H1 (cell line): ENCODE results near the gene RPRD2. TPM values are rescaled to one million over a fixed set of nuclear protein-coding genes. Genes with fewer than 3 reads are reported as not detected.

ENCODE experiments used
- CTCF ChIA-PET: fragments of 300-600 bp; sonication (Branson Sonifier 250); formaldehyde crosslinking; loops from one replicate; lab custom pipeline; 2021; ENCODE audit not compliant: partially characterized antibody; lab: Charles Lee
- POLR2A ChIA-PET: fragments of 300-600 bp; sonication (Branson Sonifier 250); formaldehyde crosslinking; loops from one replicate; lab custom pipeline; 2021; ENCODE audit warnings: inconsistent platforms; ENCODE audit not compliant: partially characterized antibody; lab: Charles Lee
- DNase-seq, 2 experiments: peaks; one replicate each; pipeline versions ENCODE4 v3.0.0 to v3.0.0-alpha.2; 2010 to 2022; ENCODE audit warnings: low spot score in 2 of 2, low read depth in 1 of 2, mixed read lengths in 1 of 2
- FAIRE-seq: peaks from 2 replicates; lab custom pipeline; 2011; peaks lifted over from hg19 to GRCh38; lab: Jason Lieb, UNC
- H2AFZ ChIP-seq: 2 replicates; pipeline ENCODE4 v1.8.1; 2012; ENCODE audit warnings: low read length, inconsistent platforms
- H2AK5ac ChIP-seq: 2 replicates; pipeline ENCODE4 v1.6.1; 2013; ENCODE audit warnings: low read depth, low read length
- H2BK120ac ChIP-seq: replicated peaks from 2 replicates; pipeline ENCODE3; 2013; ENCODE audit warnings: low read depth, low read length, inconsistent platforms
- H2BK12ac ChIP-seq: 2 replicates; pipeline ENCODE4 v1.6.1; 2013; ENCODE audit warnings: low read depth, low read length
- H2BK15ac ChIP-seq: 2 replicates; pipeline ENCODE4 v1.6.1; 2013; ENCODE audit warnings: low read length
- H2BK20ac ChIP-seq: 2 replicates; pipeline ENCODE4 v1.6.1; 2013; ENCODE audit warnings: low read length
- H2BK5ac ChIP-seq: 2 replicates; pipeline ENCODE4 v1.6.1; 2013; ENCODE audit warnings: low read depth, low read length
- H3K14ac ChIP-seq: 2 replicates; pipeline ENCODE4 v1.6.1; 2013; ENCODE audit warnings: inconsistent platforms; ENCODE audit not compliant: insufficient read length
- H3K18ac ChIP-seq: 2 replicates; pipeline ENCODE4 v1.6.1; 2013; ENCODE audit warnings: low read length; ENCODE audit errors: extremely low read depth
- H3K23ac ChIP-seq: 2 replicates; pipeline ENCODE4 v1.6.1; 2013; ENCODE audit warnings: inconsistent platforms; ENCODE audit not compliant: insufficient read length
- H3K23me2 ChIP-seq: 2 replicates; pipeline ENCODE4 v1.6.1; 2013; ENCODE audit warnings: low read depth, low read length
- H3K27ac ChIP-seq: 2 replicates; pipeline ENCODE4 v1.6.1; 2011; ENCODE audit warnings: low read depth, low read length, inconsistent platforms
- H3K27me3 ChIP-seq, 4 experiments: replicated peaks in 1 of 4; 1 replicate in 1 of 4; 2 replicates in 3 of 4; pipeline versions ENCODE4 v1.6.1 to v1.8.1; 2011 to 2013; ENCODE audit warnings: low read length in 3 of 4, mild to moderate bottlenecking in 3 of 4, inconsistent platforms in 2 of 4, mixed read lengths in 2 of 4, moderate library complexity in 1 of 4; ENCODE audit not compliant: control insufficient read depth in 3 of 4, insufficient read depth in 3 of 4; ENCODE audit errors: extremely low read depth in 1 of 4
- H3K36me3 ChIP-seq, 4 experiments: 2 replicates each; pipeline versions ENCODE4 v1.6.1 to v1.8.1; 2011 to 2013; ENCODE audit warnings: mild to moderate bottlenecking in 4 of 4, low read length in 3 of 4, moderate library complexity in 2 of 4, control low read depth in 1 of 4, inconsistent platforms in 1 of 4; ENCODE audit not compliant: insufficient read depth in 4 of 4, control insufficient read depth in 2 of 4
- H3K4ac ChIP-seq: replicated peaks from 2 replicates; pipeline ENCODE3; 2013; ENCODE audit warnings: low read length, low read depth, mixed read lengths, inconsistent platforms; ENCODE audit not compliant: insufficient read length
- H3K4me1 ChIP-seq, 4 experiments: replicated peaks in 1 of 4; 1 replicate in 1 of 4; 2 replicates in 3 of 4; pipeline versions ENCODE4 v1.6.1 to v1.8.1; 2011 to 2013; ENCODE audit warnings: low read length in 3 of 4, inconsistent platforms in 2 of 4, mixed read lengths in 1 of 4; ENCODE audit not compliant: insufficient read depth in 4 of 4, control insufficient read depth in 3 of 4
- H3K4me2 ChIP-seq, 2 experiments: 2 replicates each; pipeline versions ENCODE4 v1.6.1 to v1.8.1; 2011 to 2013; ENCODE audit warnings: low read depth in 2 of 2, low read length in 2 of 2, control low read depth in 1 of 2, inconsistent platforms in 1 of 2, mild to moderate bottlenecking in 1 of 2; ENCODE audit not compliant: insufficient read depth in 1 of 2
- H3K4me3 ChIP-seq, 4 experiments: fragments of 200-600, 300-600 bp in 1 of 4; sonication (generic), shearing (Covaris generic), sonication (Bioruptor Twin) in 1 of 4; 2 replicates each; pipeline versions ENCODE4 v1.5.1 to v1.8.1; 2011 to 2016; ENCODE audit warnings: low read length in 4 of 4, low read depth in 3 of 4, control low read depth in 2 of 4, inconsistent platforms in 2 of 4, mild to moderate bottlenecking in 2 of 4, mixed read lengths in 1 of 4, moderate library complexity in 1 of 4; ENCODE audit not compliant: insufficient read depth in 2 of 4; ENCODE audit errors: extremely low read depth in 1 of 4
- H3K56ac ChIP-seq: replicated peaks from 2 replicates; pipeline ENCODE3; 2013; ENCODE audit warnings: low read depth, mild to moderate bottlenecking, mixed read lengths, low read length, inconsistent platforms; ENCODE audit not compliant: insufficient read length
- H3K79me1 ChIP-seq: 2 replicates; pipeline ENCODE4 v1.6.1; 2013; ENCODE audit warnings: low read depth, low read length, control low read depth
- H3K79me2 ChIP-seq, 2 experiments: 2 replicates each; pipeline versions ENCODE4 v1.6.1 to v1.8.1; 2012 to 2013; ENCODE audit warnings: low read length in 2 of 2, mild to moderate bottlenecking in 2 of 2, inconsistent platforms in 1 of 2; ENCODE audit not compliant: insufficient read depth in 2 of 2, control insufficient read depth in 1 of 2
- H3K9ac ChIP-seq, 4 experiments: replicated peaks in 1 of 4; 1 replicate in 1 of 4; 2 replicates in 3 of 4; pipeline versions ENCODE4 v1.6.1 to v1.8.1; 2011 to 2013; ENCODE audit warnings: low read depth in 3 of 4, low read length in 3 of 4, control low read depth in 2 of 4, mild to moderate bottlenecking in 2 of 4, moderate library complexity in 2 of 4, inconsistent platforms in 1 of 4; ENCODE audit errors: extremely low read depth in 1 of 4
- H3K9me3 ChIP-seq, 2 experiments: 2 replicates each; pipeline versions ENCODE4 v1.6.1 to v1.8.1; 2012 to 2013; ENCODE audit warnings: mild to moderate bottlenecking in 2 of 2, moderate library complexity in 2 of 2, control low read depth in 1 of 2, inconsistent platforms in 1 of 2, low read depth in 1 of 2, low read length in 1 of 2, mixed read lengths in 1 of 2; ENCODE audit not compliant: insufficient read depth in 2 of 2
- H4K20me1 ChIP-seq, 2 experiments: replicated peaks in 1 of 2; 2 replicates each; pipeline versions ENCODE3 to v1.8.1; 2011 to 2013; ENCODE audit warnings: inconsistent platforms in 2 of 2, low read length in 2 of 2, mild to moderate bottlenecking in 1 of 2; ENCODE audit not compliant: insufficient read depth in 2 of 2, control insufficient read depth in 1 of 2
- H4K5ac ChIP-seq: 2 replicates; pipeline ENCODE4 v1.6.1; 2013; ENCODE audit warnings: low read length, low read depth, mixed read lengths, inconsistent platforms; ENCODE audit not compliant: insufficient read length
- H4K8ac ChIP-seq: 2 replicates; pipeline ENCODE4 v1.8.0; 2013; ENCODE audit warnings: mild to moderate bottlenecking, moderate library complexity, low read length, inconsistent platforms; ENCODE audit not compliant: insufficient read depth; ENCODE audit errors: extremely low read depth
- H4K91ac ChIP-seq: replicated peaks from 2 replicates; pipeline ENCODE3; 2013; ENCODE audit warnings: low read length, mixed read lengths, inconsistent platforms; ENCODE audit not compliant: insufficient read length
- PHF8 ChIP-seq: fragments of 200-600 bp; sonication (generic); conservative IDR thresholded peaks from 2 replicates; pipeline ENCODE4 v1.7.1; 2012; ENCODE audit warnings: low read depth, mild to moderate bottlenecking, inconsistent platforms, low read length, moderate library complexity
- TEAD4 ChIP-seq: IDR thresholded peaks from 2 replicates; pipeline ENCODE4 v1.6.1; 2012; ENCODE audit warnings: low read depth, low read length, inconsistent platforms, mixed read lengths
- WGBS, 2 experiments: shearing (Covaris generic) in 1 of 2; methylation state at CpG; one replicate each; pipeline versions ENCODE4 v1.1.6 to v1.1.7; 2013 to 2015; ENCODE audit warnings: low lambda C conversion rate in 2 of 2, mixed read lengths in 2 of 2, inconsistent platforms in 1 of 2, low coverage in 1 of 2, missing lambda C conversion rate in 1 of 2; ENCODE audit not compliant: insufficient replicate concordance in 2 of 2, insufficient coverage in 1 of 2, insufficient read length in 1 of 2; ENCODE audit errors: extremely low coverage in 1 of 2, missing lambda C conversion rate in 1 of 2; 5-methylcytosine and 5-hydroxymethylcytosine counted together
- polyA plus RNA-seq, 7 experiments: library from polyadenylated mRNA; depleted of rRNA in 3 of 7; stranded (reverse) in 5 of 7; unstranded in 2 of 7; fragments of >200 nt in 5 of 7; fragments of 200-250 nt in 2 of 7; gene quantifications; 1 replicate in 5 of 7; 2 replicates in 1 of 7; 4 replicates in 1 of 7; pipeline versions ENCODE4 v1.2.1 to v1.2.3, GENCODE V29; 2011 to 2013; ENCODE audit warnings: missing spikeins in 2 of 7, mixed read lengths in 2 of 7
- total RNA-seq: library from RNA; stranded (reverse); fragmentation: NEBNext Ultra II Directional; extraction: Animal tissue kit (Norgen Biotek cat#: 25700); gene quantifications from 2 replicates; pipeline ENCODE4 v1.2.1, GENCODE V29; 2021

Gene RPRD2
- total and polyA plus RNA-seq, 2 of the 8 experiments (the other 6 are each of a cell fraction or from before 2014, with no cell fraction given), result 14.4 to 32.4 TPM

DNA sequence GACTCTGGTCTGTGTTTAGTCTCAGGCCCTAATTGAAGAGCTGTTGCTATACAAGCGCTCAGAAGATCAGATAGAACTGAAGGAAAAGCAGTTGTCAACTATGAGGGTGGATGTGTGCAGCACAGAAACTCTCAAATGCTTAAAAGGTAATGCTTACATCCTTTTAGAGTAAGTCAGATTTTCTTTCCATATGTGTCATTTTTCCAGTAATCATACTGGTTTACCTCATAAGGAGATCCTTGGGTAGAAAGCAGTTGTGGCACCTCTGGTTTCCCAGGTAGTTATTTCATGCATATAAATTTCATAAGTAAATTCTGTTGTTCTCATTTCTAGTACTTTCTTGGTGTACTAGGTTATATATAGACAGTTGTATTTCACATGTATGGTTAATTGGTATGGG lies 80.3 kb downstream of the RPRD2 start:
- TF ChIP-seq PHF8 (no peak), TEAD4 (no peak)
- TF ChIP-seq, all 59 proteins: peak for 0
- Histone ChIP-seq H3K4me1 (no peaks in the 10 kb centered on the region), H4K20me1 (no peaks in the 10 kb centered on the region), H3K23me2 (no peaks in the 10 kb centered on the region), H2AK5ac (no peak overlapping the region), H2AFZ (no peak overlapping the region), H3K56ac (no peak overlapping the region), H4K5ac (no peak overlapping the region), H3K18ac (no peak overlapping the region), H3K27me3 (no peaks in the 10 kb centered on the region), H3K4me3 (no peak overlapping the region), H4K91ac (no peak overlapping the region), H3K9ac (no peak overlapping the region), H4K8ac (no peak overlapping the region), H2BK12ac (no peak overlapping the region), H3K36me3 (peaks cover 10 to 52% (median 19%) of the 10 kb centered on the region in 4 experiments; a peak in 7 of 8 replicates), H3K9me3 (no peaks in the 10 kb centered on the region), H3K4me2 (no peak overlapping the region), H3K4ac (no peak overlapping the region), H3K27ac (no peak overlapping the region), H3K14ac (no peak overlapping the region), H2BK5ac (no peak overlapping the region), H2BK120ac (no peak overlapping the region), H3K79me1 (no peaks in the 10 kb centered on the region), H2BK15ac (no peak overlapping the region), H3K23ac (no peak overlapping the region), H3K79me2 (no peaks in the 10 kb centered on the region), H2BK20ac (no peak overlapping the region)
- FAIRE-seq, result no peak
- CTCF ChIA-PET, result interaction anchor here (1.2 kb wide), 1 partner anchor 21 kb away, joined by 4 read pairs; no protein-coding TSS in a partner anchor
- no peak for DNase-seq
- POLR2A ChIA-PET, result interaction anchor here (1.1 kb wide), 1 partner anchor 81 kb away, joined by 3 read pairs; no protein-coding TSS in a partner anchor
- 93% methylated on average over 1 of the region's 1 CpG; no CpG with 5 or more reads in 1 of the 2 experiments for WGBS, 2 experiments
